HG02610 (cell line): ENCODE data around the gene PPY.
"Not testable (repeated sequence)": the region's sequence is repeated elsewhere in the genome, so short reads cannot be mapped to it uniquely, and the experiment has no call there.

Source experiments
- ATAC-seq: cut with Tn5 transposase; IDR thresholded peaks from one replicate; pipeline ENCODE4 v1.9.1; 2021; ENCODE audit warnings: mild to moderate bottlenecking, moderate library complexity; ENCODE audit not compliant: unreplicated experiment

PPY gene

GRCh38 chr17:43906951-43907424 lies 35.3 kb downstream of the PPY start:
- no peak for ATAC-seq

- ATAC-seq = no peak
Measured at GRCh38 chr17:43905985-43906852, 36.1 kb downstream of the PPY start.

- ATAC-seq = no peak
Measured at GRCh38 chr17:43905400-43905984, 36.8 kb downstream of the PPY start.

- ATAC-seq = no peak
Measured at GRCh38 chr17:43901861-43902589, 40.3 kb downstream of the PPY start.

GRCh38 chr17:43900858-43901754 lies 41.2 kb downstream of the PPY start:
- no peak for ATAC-seq

- ATAC-seq = no peak
Measured at GRCh38 chr17:43900183-43900857, 42.0 kb downstream of the PPY start.

- ATAC-seq = no peak
Measured at GRCh38 chr17:43898446-43898845, 43.8 kb downstream of the PPY start.

GRCh38 chr17:43897831-43898230 lies 44.4 kb downstream of the PPY start:
- no peak for ATAC-seq

GRCh38 chr17:43894494-43894893 lies 47.8 kb downstream of the PPY start:
- not testable (repeated sequence) for ATAC-seq

GRCh38 chr17:43892647-43892952 lies 49.7 kb downstream of the PPY start:
- no peak for ATAC-seq

GRCh38 chr17:43891851-43892646 lies 50.2 kb downstream of the PPY start:
- ATAC-seq = no peak
